GM23338 (cell line): ENCODE results near the gene UPK1B. TPM values are rescaled to one million over a fixed set of nuclear protein-coding genes. Genes with fewer than 3 reads are reported as not detected.

Experiments used
- EZH2 ChIP-seq: fragments of 200-600 bp; sonication (generic); IDR thresholded peaks from one replicate; pipeline ENCODE4 v1.8.0; 2017; ENCODE audit warnings: antibody characterized with exemption, mild to moderate bottlenecking, low read depth; ENCODE audit not compliant: unreplicated experiment
- EZH2phosphoT487 ChIP-seq: fragments of 200-600 bp; sonication (generic); IDR thresholded peaks from one replicate; pipeline ENCODE4 v1.8.1; 2018; ENCODE audit warnings: antibody characterized with exemption; ENCODE audit not compliant: unreplicated experiment
- JUNB ChIP-seq: IDR thresholded peaks from one replicate; pipeline ENCODE4 v1.6.1; 2016; ENCODE audit warnings: antibody characterized with exemption; ENCODE audit not compliant: unreplicated experiment
- NANOG ChIP-seq: IDR thresholded peaks from 2 replicates; pipeline ENCODE4 v1.6.1; 2016; ENCODE audit warnings: antibody characterized with exemption, borderline replicate concordance
- POLR2AphosphoS5 ChIP-seq: IDR thresholded peaks from 2 replicates; pipeline ENCODE4 v1.6.1; 2016; ENCODE audit warnings: antibody characterized with exemption, low read depth
- REST ChIP-seq: IDR thresholded peaks from one replicate; pipeline ENCODE4 v1.6.1; 2018; ENCODE audit warnings: antibody characterized with exemption; ENCODE audit not compliant: unreplicated experiment
- STAT1 ChIP-seq: IDR thresholded peaks from one replicate; pipeline ENCODE4 v1.6.1; 2016; ENCODE audit warnings: antibody characterized with exemption; ENCODE audit not compliant: unreplicated experiment
- ZNF331 ChIP-seq: fragments of 250-450 bp; sonication (Bioruptor Pico); IDR thresholded peaks from 2 replicates; pipeline ENCODE4 v1.5.0; 2020; ENCODE audit warnings: low read depth, mild to moderate bottlenecking, moderate library complexity
- ZNF462 ChIP-seq: fragments of 250-450 bp; sonication (Bioruptor Pico); IDR thresholded peaks from 2 replicates; pipeline ENCODE4 v1.5.0; 2020; ENCODE audit warnings: mild to moderate bottlenecking, moderate library complexity
- polyA plus RNA-seq: library from polyadenylated mRNA; unstranded; fragments of >200 nt; fragmentation: Nextera tagmentation; extraction: Ambion mirVana; gene quantifications from 2 replicates; pipeline ENCODE4 v1.2.1, GENCODE V29; 2016
- total RNA-seq: library from RNA; depleted of rRNA; stranded (reverse); fragments of >200 nt; shearing (Covaris generic); gene quantifications from 2 replicates; pipeline ENCODE4 v1.2.3, GENCODE V29; 2014

UPK1B gene
- total and polyA plus RNA-seq, 2 experiments from 2014 or later, result 0.39 to 0.66 TPM

GRCh38 chr3:119207512-119207875, 34.1 kb downstream of the UPK1B start (continued):
- no peak for TF ChIP-seq ZNF462 (CRISPR knock-in tag)
- TF ChIP-seq REST, result no peak
- no peak for TF ChIP-seq JUNB
- no peak for TF ChIP-seq POLR2AphosphoS5
- TF ChIP-seq EZH2phosphoT487, result no peak
- TF ChIP-seq NANOG, result no peak
- TF ChIP-seq ZNF331, result no peak
- TF ChIP-seq STAT1, result no peak
- TF ChIP-seq EZH2, result no peak
